ENCODE data around the gene DOCK10. TPM values are rescaled to one million over a fixed set of nuclear protein-coding genes. Genes with fewer than 3 reads are reported as not detected.

The DOCK10 gene
- total and polyA plus RNA-seq, 9 of the 15 experiments (the other 6 are each of a cell fraction or from before 2014, with no cell fraction given) = 0.01 to 0.87 (median 0.18) TPM

- BruUV-seq (replicated peaks) = no TSS peak
- H2AFZ ChIP-seq (ENCODE audit: low read depth, low read length) = no peak overlapping the region
- WGBS (ENCODE audit: insufficient coverage, low coverage, missing lambda C conversion rate) = 0% methylated on average over 1 of the region's 1 CpG
- intact Hi-C loops (cut with micrococcal nuclease) (no loop called here), in situ Hi-C loops (cut with MboI) (no loop called here)
- no peaks in the 10 kb centered on the region for H4K20me1 ChIP-seq (replicated peaks; ENCODE audit: control insufficient read depth, insufficient read depth, low read length)
- CTCF ChIA-PET (ENCODE audit: low intra/inter-chr PET ratio) = no interaction called here
- no peaks in the 10 kb centered on the region for H3K4me1 ChIP-seq (replicated peaks in 1 of 2; ENCODE audit: control insufficient read depth in 2 of 2, insufficient read depth in 2 of 2, low read length in 2 of 2)
- POLR2A ChIA-PET = no interaction called here
- no peak for FAIRE-seq
- H3K27ac ChIP-seq (ENCODE audit: extremely low read depth, low read depth, low read length) = no peak overlapping the region
- H3K79me2 ChIP-seq (ENCODE audit: control insufficient read depth, insufficient read depth, low read length) = no peaks in the 10 kb centered on the region
- H3K4me2 ChIP-seq (ENCODE audit: insufficient read depth, low read length) = no peak overlapping the region
- no peak for ATAC-seq
- H3K27me3 ChIP-seq (ENCODE audit: control insufficient read depth in 2 of 2, insufficient read depth in 2 of 2, low read length in 2 of 2) = no peaks in the 10 kb centered on the region
- H3K9ac ChIP-seq (ENCODE audit: insufficient read depth in 1 of 2, low read depth in 2 of 2, low read length in 2 of 2) = no peak overlapping the region
- no peak overlapping the region for H3K4me3 ChIP-seq
- no peaks in the 10 kb centered on the region for H3K9me1 ChIP-seq (ENCODE audit: control insufficient read depth, insufficient read depth, low read length)
- no peaks in the 10 kb centered on the region for H3K36me3 ChIP-seq (ENCODE audit: control insufficient read depth, insufficient read depth, low read length)
- H3K9me3 ChIP-seq (replicated peaks; ENCODE audit: control insufficient read depth, insufficient read depth, low read depth, low read length) = no peaks in the 10 kb centered on the region
- DNase-seq (ENCODE audit: extremely low read depth in 1 of 4, low spot score in 3 of 4) = no peak
- TF ChIP-seq, protein P1, sequence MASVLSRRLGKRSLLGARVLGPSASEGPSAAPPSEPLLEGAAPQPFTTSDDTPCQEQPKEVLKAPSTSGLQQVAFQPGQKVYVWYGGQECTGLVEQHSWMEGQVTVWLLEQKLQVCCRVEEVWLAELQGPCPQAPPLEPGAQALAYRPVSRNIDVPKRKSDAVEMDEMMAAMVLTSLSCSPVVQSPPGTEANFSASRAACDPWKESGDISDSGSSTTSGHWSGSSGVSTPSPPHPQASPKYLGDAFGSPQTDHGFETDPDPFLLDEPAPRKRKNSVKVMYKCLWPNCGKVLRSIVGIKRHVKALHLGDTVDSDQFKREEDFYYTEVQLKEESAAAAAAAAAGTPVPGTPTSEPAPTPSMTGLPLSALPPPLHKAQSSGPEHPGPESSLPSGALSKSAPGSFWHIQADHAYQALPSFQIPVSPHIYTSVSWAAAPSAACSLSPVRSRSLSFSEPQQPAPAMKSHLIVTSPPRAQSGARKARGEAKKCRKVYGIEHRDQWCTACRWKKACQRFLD (CRISPR knock-in tag; IDR thresholded peaks at IDR 0.05) = no peak
- no peak for TF ChIP-seq ZFP36 (IDR thresholded peaks at IDR 0.05; ENCODE audit: low read depth, low read length, partially characterized antibody)
- TF ChIP-seq ZNF561 (CRISPR knock-in tag; conservative IDR thresholded peaks at IDR 0.05) = no peak
- no peak for TF ChIP-seq ZNF445 (CRISPR knock-in tag; IDR thresholded peaks at IDR 0.05; ENCODE audit: low read depth)
- no peak for TF ChIP-seq PURB (CRISPR knock-in tag; IDR thresholded peaks at IDR 0.05; ENCODE audit: low read depth)
- TF ChIP-seq SUPT5H (IDR thresholded peaks at IDR 0.05) = no peak
- TF ChIP-seq ZNF121 (CRISPR knock-in tag; conservative IDR thresholded peaks at IDR 0.05) = no peak
- TF ChIP-seq BCOR (IDR thresholded peaks at IDR 0.05) = no peak
- no peak for TF ChIP-seq SIX5 (IDR thresholded peaks at IDR 0.05; ENCODE audit: borderline replicate concordance in 1 of 2, insufficient read depth in 1 of 2, low read depth in 1 of 2, low read length in 2 of 2)
- no peak for TF ChIP-seq ZKSCAN3 (CRISPR knock-in tag; IDR thresholded peaks at IDR 0.05)
- no peak for TF ChIP-seq TAF15 (IDR thresholded peaks at IDR 0.05; ENCODE audit: low read depth, low read length)
- TF ChIP-seq RCOR1 (IDR thresholded peaks at IDR 0.05; ENCODE audit: borderline replicate concordance in 1 of 2, low read depth in 2 of 2, low read length in 2 of 2) = no peak
- TF ChIP-seq HDAC8 (tag; IDR thresholded peaks at IDR 0.05) = no peak
- no peak for TF ChIP-seq ID3 (CRISPR knock-in tag; IDR thresholded peaks at IDR 0.05)
- TF ChIP-seq ID3 (tag; IDR thresholded peaks at IDR 0.05) = no peak
- no peak for TF ChIP-seq TFAM (CRISPR knock-in tag; conservative IDR thresholded peaks at IDR 0.05)
- no peak for TF ChIP-seq BACH1 (tag; IDR thresholded peaks at IDR 0.05)
- TF ChIP-seq, protein P2, sequence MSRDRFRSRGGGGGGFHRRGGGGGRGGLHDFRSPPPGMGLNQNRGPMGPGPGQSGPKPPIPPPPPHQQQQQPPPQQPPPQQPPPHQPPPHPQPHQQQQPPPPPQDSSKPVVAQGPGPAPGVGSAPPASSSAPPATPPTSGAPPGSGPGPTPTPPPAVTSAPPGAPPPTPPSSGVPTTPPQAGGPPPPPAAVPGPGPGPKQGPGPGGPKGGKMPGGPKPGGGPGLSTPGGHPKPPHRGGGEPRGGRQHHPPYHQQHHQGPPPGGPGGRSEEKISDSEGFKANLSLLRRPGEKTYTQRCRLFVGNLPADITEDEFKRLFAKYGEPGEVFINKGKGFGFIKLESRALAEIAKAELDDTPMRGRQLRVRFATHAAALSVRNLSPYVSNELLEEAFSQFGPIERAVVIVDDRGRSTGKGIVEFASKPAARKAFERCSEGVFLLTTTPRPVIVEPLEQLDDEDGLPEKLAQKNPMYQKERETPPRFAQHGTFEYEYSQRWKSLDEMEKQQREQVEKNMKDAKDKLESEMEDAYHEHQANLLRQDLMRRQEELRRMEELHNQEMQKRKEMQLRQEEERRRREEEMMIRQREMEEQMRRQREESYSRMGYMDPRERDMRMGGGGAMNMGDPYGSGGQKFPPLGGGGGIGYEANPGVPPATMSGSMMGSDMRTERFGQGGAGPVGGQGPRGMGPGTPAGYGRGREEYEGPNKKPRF (IDR thresholded peaks at IDR 0.05; ENCODE audit: low read depth, low read length) = no peak
Measured at GRCh38 chr2:224999321-224999720, 42.9 kb downstream of the DOCK10 start.

All from K562 (cell line).